HG02973 (cell line): ENCODE results near the gene OPRPN.

Experiments used
- ATAC-seq: cut with Tn5 transposase; IDR thresholded peaks from one replicate; pipeline ENCODE4 v1.9.1; 2021; ENCODE audit warnings: moderate library complexity; ENCODE audit not compliant: unreplicated experiment

OPRPN gene, protein sequence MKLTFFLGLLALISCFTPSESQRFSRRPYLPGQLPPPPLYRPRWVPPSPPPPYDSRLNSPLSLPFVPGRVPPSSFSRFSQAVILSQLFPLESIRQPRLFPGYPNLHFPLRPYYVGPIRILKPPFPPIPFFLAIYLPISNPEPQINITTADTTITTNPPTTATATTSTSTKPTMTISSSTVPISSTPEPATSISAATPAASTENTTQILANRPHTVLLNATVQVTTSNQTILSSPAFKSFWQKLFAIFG

DNA sequence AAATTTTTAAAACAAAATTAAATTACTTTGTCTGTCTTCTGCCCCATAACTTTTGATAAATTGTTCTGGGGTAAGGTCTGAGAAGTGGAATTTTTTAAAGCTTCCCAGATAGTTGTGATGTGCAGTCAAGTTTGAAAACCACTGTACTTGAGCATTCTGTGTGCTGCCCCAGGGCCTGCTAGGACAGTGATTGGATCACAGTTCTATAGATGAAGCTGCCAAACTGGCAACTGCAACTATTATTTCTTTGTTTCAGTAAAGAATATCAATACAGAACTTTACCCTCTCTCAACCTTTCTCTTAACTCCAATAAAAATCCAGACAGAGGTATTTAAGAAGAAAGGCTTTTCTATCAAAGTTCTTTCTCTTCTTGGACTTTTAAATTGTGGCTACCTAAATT is at the start of gene OPRPN:
OPRPN (plus strand) TSS at position 361 of the 400 bp plus-strand sequence. CDS start 1,346 bp downstream, outside the sequence.
- ATAC-seq: no peak

DNA sequence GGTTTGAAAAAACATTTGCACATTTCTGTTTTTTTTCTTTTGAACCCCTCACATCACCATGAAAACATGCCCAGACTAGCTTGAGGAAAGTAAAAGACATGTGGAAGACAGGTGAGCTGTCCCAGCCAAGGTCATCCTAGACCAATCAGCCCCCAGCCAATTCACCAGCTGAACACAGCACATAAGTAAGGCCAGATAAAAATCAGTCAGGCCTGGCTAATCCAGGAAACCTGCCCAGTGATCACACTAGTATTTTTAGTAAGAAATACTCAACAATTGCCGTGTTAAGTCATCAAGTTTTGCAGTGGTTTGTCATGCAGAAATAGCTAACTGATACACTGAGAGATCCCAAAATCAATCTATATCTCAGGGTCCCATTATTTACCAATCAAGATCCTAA is 41.6 kb upstream of the OPRPN start:
- ATAC-seq: no peak

DNA sequence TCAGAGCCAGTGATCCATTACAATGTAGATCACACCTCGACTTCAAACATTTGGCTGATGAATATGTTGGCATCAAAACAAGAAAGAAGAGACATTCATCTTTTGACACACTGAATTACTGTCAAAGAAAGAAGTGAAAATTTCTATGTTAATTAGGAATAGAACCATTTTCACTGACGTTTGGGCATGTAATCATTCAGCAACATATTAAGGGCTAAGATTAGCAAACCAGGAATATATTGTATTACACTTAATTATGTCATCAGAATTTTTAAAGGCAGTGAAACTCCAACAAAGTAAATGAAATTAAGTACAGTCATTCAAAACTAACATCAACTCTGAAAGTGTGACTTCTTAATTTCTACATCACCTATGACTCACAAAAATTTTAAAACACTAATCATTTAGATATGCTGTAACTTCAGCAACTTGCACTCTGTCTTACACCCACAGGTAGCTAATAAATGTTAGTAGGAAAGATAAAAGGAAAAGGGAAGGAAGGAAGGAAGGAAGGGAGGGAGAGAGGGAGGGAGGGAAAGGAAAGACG is 38.6 kb upstream of the OPRPN start:
- ATAC-seq: no peak

DNA sequence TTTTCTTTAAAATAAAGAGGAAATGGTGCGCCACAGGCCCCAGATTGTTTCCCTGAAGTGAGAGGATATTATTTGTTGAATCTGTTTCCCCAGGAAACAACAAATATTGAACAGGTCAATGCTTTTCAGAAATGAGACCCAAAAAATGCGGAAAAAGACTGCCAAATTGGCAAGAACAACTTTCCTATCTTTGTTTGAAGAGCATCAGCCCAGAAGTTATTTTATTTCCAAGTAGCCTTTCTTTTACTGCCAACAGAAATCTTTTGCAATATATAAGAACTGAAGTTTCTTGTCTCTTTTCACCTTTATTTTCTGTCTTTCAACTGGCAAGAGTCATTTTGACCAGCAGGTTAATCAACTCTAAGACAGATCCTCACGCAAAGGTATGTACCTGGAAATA is 37.3 kb upstream of the OPRPN start, which contains the start of gene SMR3A:
SMR3A (plus strand) TSS at position 301 of the 400 bp plus-strand sequence. CDS start 1,356 bp downstream, outside the sequence.
- ATAC-seq: no peak

DNA sequence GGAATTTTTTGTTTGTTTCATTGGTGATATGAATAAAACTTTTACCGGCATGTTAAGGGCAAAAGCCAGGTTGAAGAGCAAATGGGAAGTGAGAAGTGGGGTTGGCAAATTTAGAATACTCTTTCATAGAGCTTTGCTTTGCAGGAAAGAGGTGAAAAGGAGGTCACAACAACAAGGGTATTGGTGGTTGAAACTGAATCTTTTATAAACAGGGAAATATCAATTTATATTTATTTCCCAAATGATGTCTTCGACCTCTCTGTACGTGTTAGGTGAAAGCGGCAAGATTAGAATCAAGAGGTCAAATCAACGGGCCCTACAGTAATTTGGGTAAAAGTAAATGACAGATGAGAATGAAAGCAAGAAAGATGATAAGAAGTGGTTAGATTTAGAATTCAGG is 33.7 kb upstream of the OPRPN start:
- ATAC-seq: no peak

DNA sequence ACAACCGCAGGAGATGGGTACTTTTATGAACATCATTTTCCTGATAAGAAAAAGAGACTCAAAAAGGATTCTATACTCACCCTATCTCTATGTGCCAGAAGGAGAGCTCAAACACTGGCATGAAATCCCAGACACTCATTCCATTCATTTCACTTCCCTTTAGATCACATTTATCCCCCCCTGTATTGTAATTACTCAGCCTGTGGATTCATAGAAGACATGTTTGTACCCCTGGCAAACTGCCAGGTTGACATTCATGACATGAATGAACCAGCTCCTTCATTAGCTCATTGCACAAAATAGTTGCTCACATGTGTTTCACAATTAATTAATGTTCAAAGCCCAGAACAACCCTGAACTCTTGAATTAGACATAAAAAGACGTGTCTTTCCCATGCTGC is 32.3 kb upstream of the OPRPN start:
- no peak for ATAC-seq

DNA sequence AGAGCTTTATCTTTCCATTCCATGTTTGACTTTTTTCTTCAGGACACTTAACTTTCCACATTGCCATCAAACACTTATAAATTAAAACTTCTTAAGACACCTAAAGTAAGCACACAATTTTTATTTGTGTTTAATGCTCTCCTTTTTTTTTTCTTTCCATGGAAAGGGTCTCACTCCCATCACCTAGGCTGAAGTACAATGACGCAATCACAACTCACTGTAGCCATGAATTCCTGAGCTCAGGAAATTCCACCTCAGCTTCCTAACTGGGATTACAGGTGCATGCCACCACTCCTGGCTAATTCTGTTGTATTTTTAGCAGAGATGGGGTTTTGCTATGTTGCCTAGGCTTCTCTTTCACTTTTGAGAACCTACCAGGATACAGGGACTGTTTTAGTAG is 29.9 kb upstream of the OPRPN start:
- no peak for ATAC-seq

DNA sequence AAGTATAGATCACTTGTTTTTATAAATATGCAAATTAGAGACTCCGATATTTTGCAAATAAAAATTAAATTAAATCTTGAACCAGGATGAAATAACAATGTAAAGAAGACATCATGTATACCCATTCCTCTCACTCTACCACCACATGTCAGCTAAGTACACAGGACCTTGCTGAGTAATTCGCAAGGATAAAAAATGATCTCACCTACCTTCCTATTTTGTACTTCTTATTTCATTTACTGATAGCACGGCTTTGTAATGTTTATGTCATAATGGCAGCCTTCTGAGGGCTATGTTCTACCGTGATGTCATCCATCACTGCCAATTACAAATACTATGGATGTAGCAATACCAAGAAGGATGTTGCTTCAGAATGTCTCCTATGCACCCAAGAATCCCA is 25.8 kb upstream of the OPRPN start:
- no peak for ATAC-seq

DNA sequence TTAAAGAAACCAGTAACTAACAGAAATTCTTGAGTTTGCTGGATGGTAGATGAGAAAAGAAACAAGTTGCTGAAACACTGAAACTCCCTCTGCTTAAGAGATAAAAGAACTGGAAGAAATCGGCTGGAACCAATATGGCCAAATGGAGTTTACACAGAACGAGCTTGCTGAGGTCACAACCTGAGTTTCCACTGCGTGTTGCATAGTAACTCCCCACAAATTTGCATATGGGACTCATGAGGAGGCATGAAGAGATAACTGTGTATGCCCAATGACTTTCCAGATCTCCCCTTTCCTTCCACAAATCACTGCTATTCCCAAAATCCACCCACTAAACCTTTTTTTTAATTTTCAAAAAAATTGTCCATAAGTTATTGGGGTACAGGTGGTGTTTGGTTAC is 25.0 kb upstream of the OPRPN start:
- ATAC-seq: no peak

DNA sequence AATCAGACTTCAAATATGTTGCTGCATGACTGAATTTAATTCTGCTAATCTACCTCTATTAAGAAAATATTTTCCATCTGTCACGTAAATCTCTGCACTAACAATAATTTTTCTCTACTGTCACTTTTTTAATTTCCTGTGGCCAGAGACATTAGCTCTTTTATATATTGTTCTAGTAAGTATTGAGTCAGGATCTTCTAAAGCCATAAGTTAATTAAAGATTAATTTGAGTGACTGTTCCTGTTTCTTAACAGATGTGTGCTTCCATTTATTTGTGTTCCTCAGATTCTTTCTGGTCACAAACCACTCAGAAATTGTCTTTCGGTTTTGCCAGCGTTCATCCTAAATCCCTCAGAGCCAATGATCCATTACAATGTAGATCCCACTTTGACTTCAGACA is 17.2 kb upstream of the OPRPN start:
- no peak for ATAC-seq

DNA sequence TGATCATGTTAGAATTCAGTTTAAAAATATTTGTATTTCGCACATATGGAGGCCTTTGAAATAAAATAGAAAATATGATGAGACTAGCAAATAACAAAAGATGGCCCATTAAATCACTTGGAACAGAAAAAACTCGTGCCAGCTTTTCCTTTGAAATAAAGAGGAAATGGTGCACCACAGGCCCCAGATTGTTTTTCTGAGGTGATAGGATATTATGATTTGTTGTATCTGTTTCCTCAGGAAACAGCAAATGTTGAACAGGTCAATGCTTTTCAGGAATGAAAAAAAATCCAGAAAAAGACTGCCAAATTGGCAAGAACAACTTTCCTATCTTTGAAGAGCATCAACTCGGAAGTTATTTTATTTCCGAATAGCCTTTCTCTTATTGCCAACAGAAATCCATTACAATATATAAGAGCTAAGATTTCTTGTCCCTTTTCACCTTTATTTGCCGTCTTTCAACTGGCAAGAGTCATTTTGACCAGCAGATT is 15.0 kb upstream of the OPRPN start, which contains the start of gene SMR3B:
SMR3B (plus strand) TSS at position 441 of the 491 bp plus-strand sequence. CDS start 1,380 bp downstream, outside the sequence.
- ATAC-seq: no peak

DNA sequence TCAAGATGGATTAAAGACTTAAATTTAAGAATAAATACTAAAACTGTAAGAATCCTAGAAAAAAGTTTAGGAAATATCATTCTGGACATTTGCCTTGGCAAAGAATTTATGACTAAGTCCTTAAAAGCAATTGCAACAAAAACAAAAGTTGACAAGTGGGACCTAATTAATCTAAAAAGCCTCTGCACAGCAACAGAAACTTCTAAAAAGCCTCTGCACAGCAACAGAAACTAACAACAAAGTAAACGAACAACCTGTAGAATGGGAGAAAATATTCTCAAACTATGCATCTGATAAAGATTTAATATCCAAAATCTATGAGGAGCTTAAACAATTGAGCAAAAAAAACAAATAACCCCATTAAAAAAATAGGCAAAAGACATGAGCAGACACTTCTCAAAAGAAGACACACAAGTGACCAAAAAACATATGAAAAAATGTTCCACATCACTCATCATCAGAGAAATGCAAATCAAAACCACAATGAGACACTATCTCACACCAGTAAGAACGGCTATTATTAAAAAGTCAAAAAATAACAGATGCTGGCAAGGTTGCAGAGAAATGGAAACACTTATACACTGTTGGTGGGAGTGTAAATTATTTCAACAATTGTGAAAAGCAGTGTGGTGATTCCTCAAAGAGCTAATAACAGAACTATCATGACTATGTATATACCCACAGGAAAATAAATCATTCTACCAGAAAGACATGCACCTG is 5.5 kb upstream of the OPRPN start:
- ATAC-seq: no peak

DNA sequence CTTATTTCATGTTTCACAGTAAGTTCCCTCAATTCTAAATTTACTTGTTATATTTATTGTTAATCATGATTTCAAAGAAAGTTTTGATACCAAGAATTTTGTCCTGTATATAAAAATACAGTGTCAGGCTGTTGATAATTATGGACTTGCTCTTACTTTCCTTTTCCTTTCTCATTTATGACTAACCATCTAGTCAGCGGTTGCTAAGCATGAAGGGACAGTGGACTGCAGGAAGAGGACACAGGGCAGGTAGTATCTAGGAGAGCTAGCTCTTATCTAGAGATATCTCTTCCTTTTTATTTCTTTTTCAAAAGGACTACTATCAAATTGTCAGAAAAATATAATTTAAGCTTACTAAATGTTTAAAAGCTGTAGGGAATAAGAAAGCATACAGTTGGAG is 1.6 kb downstream of the OPRPN start:
- no peak for ATAC-seq

DNA sequence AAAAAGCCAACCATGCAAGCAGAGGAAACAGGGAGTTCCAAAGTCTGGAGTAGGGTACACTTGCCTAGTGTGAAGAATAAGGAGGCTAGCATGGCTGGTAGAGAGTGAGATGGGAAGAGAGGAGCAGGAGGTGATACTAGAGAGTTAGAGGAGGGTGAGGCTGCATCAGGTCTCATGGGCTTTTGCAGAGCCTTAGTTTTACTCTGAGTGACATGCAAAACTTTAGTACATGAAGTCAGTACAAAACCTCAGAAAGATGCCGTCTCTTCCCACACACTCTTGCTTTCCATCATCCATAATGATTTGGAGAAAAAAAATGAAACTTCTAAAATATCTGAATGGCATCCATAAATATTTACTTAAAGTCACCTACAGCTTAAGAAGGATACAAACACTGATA is 5.0 kb downstream of the OPRPN start:
- ATAC-seq: no peak

DNA sequence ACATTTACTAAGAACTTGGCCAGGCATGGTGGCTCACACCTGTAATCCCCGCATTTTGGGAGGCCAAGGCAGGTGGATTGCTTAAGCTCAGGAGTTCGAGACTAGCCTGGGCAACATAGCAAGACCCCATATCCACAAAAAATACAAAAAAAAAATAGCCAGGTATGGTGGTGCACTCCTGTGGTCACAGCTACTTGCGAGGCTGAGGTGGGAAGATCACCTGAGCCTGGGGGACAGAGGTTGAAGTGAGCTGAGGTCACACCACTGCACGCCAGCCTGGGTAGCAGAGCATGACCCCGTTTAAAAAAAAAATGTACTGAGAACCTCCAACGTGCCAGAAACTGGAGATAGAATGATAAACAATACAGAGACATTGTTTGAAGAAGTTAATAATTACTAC is 8.0 kb downstream of the OPRPN start:
- no peak for ATAC-seq

DNA sequence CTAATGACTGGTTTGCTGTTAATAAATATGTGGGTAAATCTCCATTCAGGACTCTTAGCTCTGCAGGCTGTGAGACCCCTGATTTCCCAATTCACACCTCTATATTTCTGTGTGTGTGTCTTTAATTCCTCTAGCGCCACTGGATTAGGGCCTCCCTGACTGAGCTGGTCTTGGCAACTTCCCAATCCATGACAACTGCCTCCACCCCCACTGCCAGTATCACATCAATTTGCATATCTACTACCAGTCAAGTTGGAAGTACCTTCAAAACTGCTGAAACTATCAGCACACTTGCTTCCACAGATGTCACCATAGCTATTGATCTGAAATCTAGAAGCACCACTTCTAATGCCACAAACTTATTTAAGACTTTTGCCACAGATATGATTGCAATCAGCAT is 27.6 kb downstream of the OPRPN start:
- ATAC-seq: no peak

DNA sequence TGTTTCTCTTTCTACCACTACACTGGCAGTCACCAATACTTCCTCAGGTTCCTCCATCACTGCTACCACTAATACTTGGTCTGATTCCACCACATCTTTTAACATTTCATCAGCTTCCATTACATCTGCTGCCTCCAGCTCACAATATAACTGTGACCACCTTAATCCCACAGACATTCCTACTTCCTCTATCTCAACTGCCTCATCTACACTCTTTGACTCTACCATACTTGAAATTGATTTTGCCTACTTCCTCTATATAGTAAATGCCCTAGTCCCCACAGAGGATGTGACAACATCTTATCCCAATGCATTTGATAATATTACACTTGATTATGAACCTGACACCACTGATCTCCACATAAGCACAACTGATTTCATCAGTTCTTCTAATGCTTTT is 29.0 kb downstream of the OPRPN start:
- ATAC-seq: no peak

DNA sequence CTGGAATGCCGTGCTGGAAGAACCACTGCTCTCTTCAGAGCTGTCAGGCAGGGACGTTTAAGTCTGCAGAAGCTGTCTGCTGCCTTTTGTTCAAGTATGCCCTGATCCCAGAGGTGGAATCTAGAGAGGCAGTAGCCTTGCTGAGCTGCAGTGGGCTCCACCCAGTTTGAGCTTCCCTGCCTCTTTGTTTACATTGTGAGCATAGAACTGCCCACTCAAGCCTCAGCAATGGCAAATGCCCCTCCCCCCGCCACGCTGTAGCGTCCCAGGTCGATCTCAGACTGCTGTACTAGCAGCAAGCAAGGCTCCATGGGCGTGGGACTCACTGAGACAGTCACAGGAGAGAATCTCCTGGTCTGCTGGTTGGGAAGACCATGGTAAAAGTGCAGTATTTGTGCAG is 39.5 kb downstream of the OPRPN start:
- no peak for ATAC-seq

DNA sequence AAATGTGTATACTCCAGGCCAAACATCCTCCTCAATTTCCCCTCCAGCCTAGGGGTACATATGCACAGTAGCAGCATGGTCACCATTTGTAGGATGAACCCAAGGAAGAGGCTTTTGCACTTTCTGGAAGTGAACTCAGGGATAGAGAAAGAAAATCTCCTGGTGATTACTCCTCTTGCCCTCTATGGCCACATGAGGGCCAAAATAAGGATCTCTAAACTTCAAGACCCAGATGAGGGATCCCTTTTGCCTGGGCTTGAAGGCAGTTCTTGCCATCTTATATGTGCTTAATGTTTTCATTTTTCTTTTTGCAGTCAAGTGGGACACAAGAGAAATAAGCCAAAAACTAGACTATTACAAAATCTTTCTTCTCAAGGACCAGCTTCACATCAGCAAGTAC is 44.7 kb downstream of the OPRPN start:
- no peak for ATAC-seq

DNA sequence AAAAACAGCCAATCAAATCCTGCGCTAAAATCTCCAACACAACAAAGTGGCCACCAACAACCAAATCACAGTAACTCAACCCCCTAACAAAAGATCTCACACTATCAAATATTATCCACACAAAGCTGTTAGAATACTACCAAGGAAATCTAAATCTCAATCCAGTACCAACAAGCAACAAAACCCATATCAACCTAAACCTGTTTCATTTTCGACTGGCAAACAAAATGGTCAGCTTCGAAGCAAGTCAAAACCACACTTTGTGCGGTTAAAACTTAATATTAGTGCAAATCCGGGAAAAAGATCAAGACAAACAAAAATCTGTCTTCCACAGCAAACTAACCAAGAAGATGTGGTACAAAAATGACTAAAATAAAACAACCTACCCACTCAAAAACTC is 45.6 kb downstream of the OPRPN start:
- no peak for ATAC-seq

DNA sequence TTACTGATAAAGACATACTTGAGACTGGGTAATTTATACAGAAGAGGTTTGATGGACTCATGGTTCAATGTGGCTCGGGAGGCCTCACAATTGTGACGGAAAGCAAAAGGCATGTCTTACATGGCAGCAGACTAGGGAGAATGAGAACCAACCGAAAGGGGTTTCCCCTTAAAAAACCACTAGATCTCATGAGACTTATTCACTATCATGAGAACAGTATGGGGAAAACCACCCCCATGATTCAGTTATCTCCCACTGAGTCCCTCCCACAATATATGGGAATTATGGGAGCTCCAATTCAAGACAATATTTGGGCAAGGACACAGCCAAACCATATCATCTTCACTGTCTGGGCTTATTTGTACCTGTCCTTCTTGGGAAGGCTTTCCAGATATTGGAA is 51.5 kb downstream of the OPRPN start:
- ATAC-seq: no peak

DNA sequence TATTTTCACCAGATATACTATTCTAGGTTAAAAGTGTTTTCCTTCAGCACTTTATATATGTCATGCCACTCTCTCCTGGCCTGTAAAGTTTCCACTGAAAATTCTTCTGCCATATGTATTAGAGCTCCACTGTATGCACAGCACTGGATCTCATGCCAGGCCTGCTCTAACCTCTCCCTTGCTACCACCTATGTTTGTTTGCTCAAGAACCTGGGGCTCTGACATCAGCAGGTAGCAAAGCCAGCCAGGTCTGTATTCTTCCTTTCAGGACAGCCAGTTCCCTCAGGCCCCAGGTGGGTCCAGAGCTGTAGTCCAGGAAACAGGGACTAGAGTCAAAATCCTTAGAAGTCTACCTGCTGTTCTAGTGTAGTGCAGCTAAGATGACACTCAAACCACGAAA is 55.2 kb downstream of the OPRPN start:
- no peak for ATAC-seq
